ENCODE data around the gene ACER3. TPM values are rescaled to one million over a fixed set of nuclear protein-coding genes. Genes with fewer than 3 reads are reported as not detected.

The ACER3 gene
- total RNA-seq, 4 donors from 2014 or later = 6.5 to 58.9 (median 27.4) TPM

DNA sequence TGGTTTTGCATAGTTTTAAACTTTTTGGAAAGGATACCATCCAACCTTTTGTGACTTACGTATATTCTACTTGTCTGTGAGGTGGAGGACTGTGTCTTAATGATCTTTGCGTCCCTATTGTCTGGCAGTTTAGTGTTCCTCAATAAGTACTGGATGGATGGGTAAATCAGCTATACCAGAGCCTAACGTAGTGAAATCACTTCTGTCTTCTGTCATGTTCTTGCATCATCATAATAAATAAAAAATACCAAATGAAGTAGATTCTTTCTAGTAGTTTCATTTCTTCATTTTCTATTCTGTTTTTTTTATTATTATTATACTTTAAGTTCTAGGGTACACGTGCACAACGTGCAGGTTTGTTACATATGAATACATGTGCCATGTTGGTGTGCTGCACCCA, 66.4 kb downstream of the ACER3 start:
- TF ChIP-seq POLR2A (IDR thresholded peaks at IDR 0.05) = no peak
- TF ChIP-seq, protein P1, sequence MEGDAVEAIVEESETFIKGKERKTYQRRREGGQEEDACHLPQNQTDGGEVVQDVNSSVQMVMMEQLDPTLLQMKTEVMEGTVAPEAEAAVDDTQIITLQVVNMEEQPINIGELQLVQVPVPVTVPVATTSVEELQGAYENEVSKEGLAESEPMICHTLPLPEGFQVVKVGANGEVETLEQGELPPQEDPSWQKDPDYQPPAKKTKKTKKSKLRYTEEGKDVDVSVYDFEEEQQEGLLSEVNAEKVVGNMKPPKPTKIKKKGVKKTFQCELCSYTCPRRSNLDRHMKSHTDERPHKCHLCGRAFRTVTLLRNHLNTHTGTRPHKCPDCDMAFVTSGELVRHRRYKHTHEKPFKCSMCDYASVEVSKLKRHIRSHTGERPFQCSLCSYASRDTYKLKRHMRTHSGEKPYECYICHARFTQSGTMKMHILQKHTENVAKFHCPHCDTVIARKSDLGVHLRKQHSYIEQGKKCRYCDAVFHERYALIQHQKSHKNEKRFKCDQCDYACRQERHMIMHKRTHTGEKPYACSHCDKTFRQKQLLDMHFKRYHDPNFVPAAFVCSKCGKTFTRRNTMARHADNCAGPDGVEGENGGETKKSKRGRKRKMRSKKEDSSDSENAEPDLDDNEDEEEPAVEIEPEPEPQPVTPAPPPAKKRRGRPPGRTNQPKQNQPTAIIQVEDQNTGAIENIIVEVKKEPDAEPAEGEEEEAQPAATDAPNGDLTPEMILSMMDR (IDR thresholded peaks at IDR 0.05) = no peak

GRCh38 chr11:76935042-76935441, 74.3 kb downstream of the ACER3 start:
- intact Hi-C loops (cut with DNase I; ENCODE audit: low total_unique reads) = no loop called here
- TF ChIP-seq POLR2A (IDR thresholded peaks at IDR 0.05) = no peak
- TF ChIP-seq, protein P1 (IDR thresholded peaks at IDR 0.05) = no peak
- Histone ChIP-seq H3K27ac (no peak overlapping the region), H3K9me3 (peaks cover 0 to 12% of the 10 kb centered on the region in 2 donors), H3K27me3 (no peaks in the 10 kb centered on the region), H3K4me3 (no peak overlapping the region), H3K36me3 (no peaks in the 10 kb centered on the region), H3K4me1 (no peaks in the 10 kb centered on the region)
- DNase-seq = no peak

More for the DNA sequence above, 66.4 kb downstream of the ACER3 start:
- Histone ChIP-seq H3K4me1 (no peaks in the 10 kb centered on the region), H3K36me3 (no peaks in the 10 kb centered on the region), H3K4me3 (no peak overlapping the region), H3K9me3 (no peaks in the 10 kb centered on the region), H3K27ac (no peak overlapping the region), H3K27me3 (no peaks in the 10 kb centered on the region)
- no peak for DNase-seq
- intact Hi-C loops (cut with DNase I; ENCODE audit: low total_unique reads) = no loop called here

DNA sequence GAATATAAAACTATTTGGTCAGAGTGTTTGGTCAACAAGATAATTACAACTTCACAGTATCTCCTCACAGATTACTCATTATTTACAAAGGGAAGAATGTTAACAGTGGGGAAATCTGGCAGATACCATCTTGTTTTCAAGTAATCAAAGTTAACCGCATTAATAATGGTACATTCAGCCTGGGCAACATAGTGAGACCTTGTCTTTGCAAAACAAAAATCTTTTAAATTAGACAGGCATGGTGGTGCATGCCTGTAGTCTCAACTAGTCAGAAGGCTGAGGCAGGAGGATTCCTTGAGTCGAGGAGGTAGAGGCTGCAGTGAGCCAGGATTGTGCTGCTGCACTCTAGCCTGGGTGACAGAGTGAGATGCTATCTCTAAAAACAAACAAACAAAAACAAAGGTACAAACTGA, 78.5 kb downstream of the ACER3 start:
- DNase-seq = no peak
- Histone ChIP-seq H3K9me3 (peaks cover 0 to 18% of the 10 kb centered on the region in 2 donors), H3K27ac (no peak overlapping the region), H3K36me3 (no peaks in the 10 kb centered on the region), H3K4me3 (no peak overlapping the region), H3K4me1 (no peaks in the 10 kb centered on the region), H3K27me3 (no peaks in the 10 kb centered on the region)
- intact Hi-C loops (cut with DNase I; ENCODE audit: low total_unique reads) = no loop called here
- TF ChIP-seq, protein P1 (IDR thresholded peaks at IDR 0.05) = no peak
- TF ChIP-seq POLR2A (IDR thresholded peaks at IDR 0.05) = no peak

GRCh38 chr11:76944225-76944624, 83.5 kb downstream of the ACER3 start:
- DNase-seq = no peak
- Histone ChIP-seq H3K27me3 (no peaks in the 10 kb centered on the region), H3K36me3 (no peaks in the 10 kb centered on the region), H3K4me3 (no peak overlapping the region), H3K4me1 (no peaks in the 10 kb centered on the region), H3K27ac (no peak overlapping the region), H3K9me3 (peaks cover 0 to 17% of the 10 kb centered on the region in 2 donors)
- intact Hi-C loops (cut with DNase I; ENCODE audit: low total_unique reads) = no loop called here
- TF ChIP-seq, protein P1 (IDR thresholded peaks at IDR 0.05) = no peak
- no peak for TF ChIP-seq POLR2A (IDR thresholded peaks at IDR 0.05)

DNA sequence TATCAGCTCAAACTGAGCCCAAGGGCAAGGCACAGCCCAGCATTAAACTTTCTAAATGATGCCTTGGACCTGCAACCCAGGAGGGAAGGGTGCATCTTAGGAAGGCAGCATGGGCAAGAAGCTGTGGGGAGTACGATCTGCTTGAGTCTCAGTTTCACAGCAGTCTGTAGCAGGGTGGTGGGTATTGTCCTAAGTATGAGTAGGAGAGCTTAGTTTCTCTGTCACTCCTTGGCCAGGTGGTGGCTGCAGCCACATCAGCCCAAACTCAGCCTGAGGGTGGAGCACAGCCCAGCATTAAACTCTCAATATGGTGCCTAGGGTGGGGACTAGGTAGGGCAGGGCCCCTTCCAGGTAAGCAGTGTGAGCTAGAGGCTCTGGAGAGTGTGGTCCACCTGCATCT, 85.5 kb downstream of the ACER3 start:
- Histone ChIP-seq H3K36me3 (no peaks in the 10 kb centered on the region), H3K27ac (no peak overlapping the region), H3K4me3 (no peak overlapping the region), H3K27me3 (no peaks in the 10 kb centered on the region), H3K9me3 (peaks cover 0 to 17% of the 10 kb centered on the region in 2 donors), H3K4me1 (no peaks in the 10 kb centered on the region)
- TF ChIP-seq, protein P1 (IDR thresholded peaks at IDR 0.05) = no peak
- TF ChIP-seq POLR2A (IDR thresholded peaks at IDR 0.05) = no peak
- DNase-seq = no peak
- intact Hi-C loops (cut with DNase I; ENCODE audit: low total_unique reads) = no loop called here
